ENCODE data around the gene KCTD21.

DNA sequence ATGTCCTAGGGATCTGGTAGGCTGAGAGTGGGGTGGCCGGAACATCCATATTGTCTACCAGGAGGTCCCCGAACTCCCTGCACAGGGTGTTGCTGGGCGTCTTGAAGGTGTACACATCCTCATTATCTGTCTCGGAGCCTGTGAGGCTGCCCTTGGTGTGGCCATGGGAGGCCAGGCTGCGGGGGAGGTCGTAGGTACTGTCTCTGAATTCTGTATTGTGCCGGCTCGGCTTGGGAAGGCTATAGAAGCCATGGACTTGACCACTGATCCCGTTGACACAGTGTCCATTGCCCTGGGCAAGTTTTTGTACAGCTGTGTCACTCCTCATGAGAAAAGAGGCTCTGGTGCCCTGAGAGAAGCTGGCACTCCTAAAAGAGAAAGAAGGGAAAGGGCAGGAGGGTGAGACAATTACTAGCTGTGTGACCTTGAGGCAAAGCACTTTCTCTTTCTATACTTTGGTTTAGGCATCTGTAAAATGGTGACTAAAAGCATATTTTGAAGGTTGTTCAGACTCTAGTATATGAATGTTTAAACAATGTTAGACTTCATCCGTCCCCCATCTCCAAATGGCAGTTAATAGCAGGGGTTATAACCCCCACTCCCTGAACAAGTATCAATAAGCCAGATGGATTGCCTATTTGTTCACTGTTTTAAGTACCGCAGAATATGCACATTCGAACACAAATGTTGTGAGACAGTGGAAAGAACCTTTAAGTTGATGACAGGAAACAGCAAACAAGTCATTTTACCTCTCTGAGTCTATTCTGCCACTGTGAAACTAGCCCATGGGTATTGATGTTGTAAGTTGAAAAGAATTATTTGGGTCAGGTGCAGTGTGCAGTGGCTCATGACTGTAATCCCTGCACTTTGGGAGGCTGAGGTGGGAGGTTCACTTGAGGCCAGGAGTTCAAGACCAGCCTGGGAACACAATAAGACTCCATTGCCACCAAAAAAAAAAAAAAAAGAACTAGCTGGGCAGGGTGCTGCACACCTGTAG, 38.6 kb upstream of the KCTD21 start:
- TF ChIP-seq, protein P1, sequence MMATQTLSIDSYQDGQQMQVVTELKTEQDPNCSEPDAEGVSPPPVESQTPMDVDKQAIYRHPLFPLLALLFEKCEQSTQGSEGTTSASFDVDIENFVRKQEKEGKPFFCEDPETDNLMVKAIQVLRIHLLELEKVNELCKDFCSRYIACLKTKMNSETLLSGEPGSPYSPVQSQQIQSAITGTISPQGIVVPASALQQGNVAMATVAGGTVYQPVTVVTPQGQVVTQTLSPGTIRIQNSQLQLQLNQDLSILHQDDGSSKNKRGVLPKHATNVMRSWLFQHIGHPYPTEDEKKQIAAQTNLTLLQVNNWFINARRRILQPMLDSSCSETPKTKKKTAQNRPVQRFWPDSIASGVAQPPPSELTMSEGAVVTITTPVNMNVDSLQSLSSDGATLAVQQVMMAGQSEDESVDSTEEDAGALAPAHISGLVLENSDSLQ (IDR thresholded peaks at IDR 0.05): no peak
- no peak for TF ChIP-seq NFRKB (IDR thresholded peaks at IDR 0.05)
- no peak for TF ChIP-seq SUZ12 (IDR thresholded peaks at IDR 0.05)
- TF ChIP-seq ARNT (IDR thresholded peaks at IDR 0.05): no peak
- TF ChIP-seq LEF1 (IDR thresholded peaks at IDR 0.05; ENCODE audit: borderline replicate concordance): no peak
- TF ChIP-seq HDGF (IDR thresholded peaks at IDR 0.05; ENCODE audit: borderline replicate concordance): no peak
- TF ChIP-seq L3MBTL2 (conservative IDR thresholded peaks at IDR 0.05): no peak
- TF ChIP-seq ELF4 (IDR thresholded peaks at IDR 0.05): no peak
- TF ChIP-seq FOXK2 (IDR thresholded peaks at IDR 0.05): no peak
- TF ChIP-seq FOXA1 (IDR thresholded peaks at IDR 0.05): no peak
- TF ChIP-seq FOXM1 (IDR thresholded peaks at IDR 0.05; ENCODE audit: borderline replicate concordance): no peak

Measured in HEK293T (cell line).